ENCODE measurements around the gene TNFRSF4.

Gene TNFRSF4

DNA sequence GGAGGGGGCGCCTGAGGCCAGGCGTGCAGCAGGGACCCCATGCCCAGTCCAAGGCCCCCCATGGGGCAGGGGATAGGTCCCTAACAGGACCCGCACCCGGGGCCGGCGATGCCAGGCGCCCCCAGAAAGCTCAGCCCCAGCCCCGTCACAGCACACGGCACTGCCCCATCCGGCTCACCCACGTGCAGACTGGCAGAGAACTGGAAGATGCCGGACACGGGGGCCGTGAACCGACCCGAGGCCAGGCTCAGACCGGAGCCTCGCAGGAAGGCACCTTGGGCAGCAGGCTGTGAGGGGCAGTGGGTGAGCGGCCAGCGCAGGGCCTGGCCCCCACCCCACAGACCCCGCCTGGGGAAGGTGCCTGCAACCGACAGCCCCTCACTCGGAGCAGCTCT, 29.3 kb upstream of the TNFRSF4 start:
- Histone ChIP-seq H3K4me1 (ENCODE audit: control insufficient read depth, insufficient read depth, low read length) (no peaks in the 10 kb centered on the region), H3K9ac (ENCODE audit: low read depth, low read length) (no peak overlapping the region), H3K36me3 (ENCODE audit: control insufficient read depth, insufficient read depth, low read length) (peaks cover 6% of the 10 kb centered on the region), H3K9me3 (ENCODE audit: control insufficient read depth, insufficient read depth, low read length) (no peaks in the 10 kb centered on the region), H3K4me3 (ENCODE audit: low read depth, low read length) (no peak overlapping the region), H3K27me3 (ENCODE audit: control insufficient read depth, insufficient read depth, low read length) (no peaks in the 10 kb centered on the region)

GRCh38 chr1:1242461-1243265, 28.7 kb upstream of the TNFRSF4 start:
- Histone ChIP-seq H3K9ac (ENCODE audit: low read depth, low read length) (no peak overlapping the region), H3K27me3 (ENCODE audit: control insufficient read depth, insufficient read depth, low read length) (no peaks in the 10 kb centered on the region), H3K4me3 (ENCODE audit: low read depth, low read length) (no peak overlapping the region), H3K4me1 (ENCODE audit: control insufficient read depth, insufficient read depth, low read length) (no peaks in the 10 kb centered on the region), H3K36me3 (ENCODE audit: control insufficient read depth, insufficient read depth, low read length) (peaks cover 6% of the 10 kb centered on the region), H3K9me3 (ENCODE audit: control insufficient read depth, insufficient read depth, low read length) (no peaks in the 10 kb centered on the region)

DNA sequence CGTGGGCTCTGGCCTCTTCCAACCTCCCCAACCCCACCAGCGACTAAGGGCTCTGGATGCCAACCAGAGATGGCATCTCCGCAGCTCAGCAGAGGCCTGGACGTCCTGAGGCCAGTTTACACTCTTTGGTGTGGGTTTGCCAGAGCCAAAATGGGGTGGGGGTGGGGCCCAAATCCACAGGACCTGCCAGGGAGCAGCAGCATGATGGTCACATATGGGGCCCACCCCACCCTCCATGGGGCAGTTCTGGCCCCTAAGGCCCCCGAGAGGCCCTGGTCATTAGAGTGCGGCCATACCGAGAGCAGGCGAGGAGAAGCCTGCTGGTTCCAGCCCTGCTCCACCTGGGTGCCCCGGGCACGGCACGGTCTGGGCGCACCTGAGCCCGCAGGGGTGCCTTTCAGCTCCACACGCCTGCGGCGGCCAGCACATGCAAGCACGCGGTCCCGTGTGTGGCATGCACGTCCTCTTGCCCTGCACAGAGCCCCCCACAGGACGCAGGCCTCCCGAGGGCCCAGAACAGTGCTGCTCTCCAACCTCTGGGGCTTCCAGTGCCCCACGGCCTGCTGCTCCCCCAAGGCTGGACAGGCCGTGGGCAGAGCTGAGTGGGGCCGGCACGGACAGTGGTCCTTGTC, 27.8 kb upstream of the TNFRSF4 start:
- Histone ChIP-seq H3K9me3 (ENCODE audit: control insufficient read depth, insufficient read depth, low read length) (no peaks in the 10 kb centered on the region), H3K4me1 (ENCODE audit: control insufficient read depth, insufficient read depth, low read length) (no peaks in the 10 kb centered on the region), H3K36me3 (ENCODE audit: control insufficient read depth, insufficient read depth, low read length) (peaks cover 6% of the 10 kb centered on the region), H3K27me3 (ENCODE audit: control insufficient read depth, insufficient read depth, low read length) (no peaks in the 10 kb centered on the region), H3K4me3 (ENCODE audit: low read depth, low read length) (no peak overlapping the region), H3K9ac (ENCODE audit: low read depth, low read length) (no peak overlapping the region)

GRCh38 chr1:1240822-1241587, 27.1 kb upstream of the TNFRSF4 start:
- Histone ChIP-seq H3K36me3 (ENCODE audit: control insufficient read depth, insufficient read depth, low read length) (peaks cover 6% of the 10 kb centered on the region), H3K9ac (ENCODE audit: low read depth, low read length) (no peak overlapping the region), H3K9me3 (ENCODE audit: control insufficient read depth, insufficient read depth, low read length) (no peaks in the 10 kb centered on the region), H3K4me3 (ENCODE audit: low read depth, low read length) (no peak overlapping the region), H3K27me3 (ENCODE audit: control insufficient read depth, insufficient read depth, low read length) (no peaks in the 10 kb centered on the region), H3K4me1 (ENCODE audit: control insufficient read depth, insufficient read depth, low read length) (no peaks in the 10 kb centered on the region)

DNA sequence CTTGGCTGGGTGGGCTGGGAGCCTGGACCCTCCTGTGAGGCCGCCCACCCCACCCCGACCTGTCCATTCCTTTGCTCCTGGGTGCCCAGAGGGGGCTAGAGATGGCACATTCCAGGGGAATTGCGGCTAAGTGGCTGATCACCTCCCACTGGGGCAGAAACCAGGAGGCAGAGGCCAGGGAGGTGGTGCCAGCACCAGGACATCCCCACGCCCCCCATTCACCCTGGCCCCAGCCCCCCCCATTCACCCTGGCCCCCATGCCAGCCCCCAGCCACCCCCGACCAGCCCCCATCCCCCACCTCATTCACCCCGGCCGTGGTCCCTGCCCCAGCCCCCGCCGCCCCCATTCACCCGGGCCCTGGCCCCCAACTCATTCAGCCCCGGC, 26.4 kb upstream of the TNFRSF4 start:
- H3K36me3 ChIP-seq (ENCODE audit: control insufficient read depth, insufficient read depth, low read length), result peaks cover 6% of the 10 kb centered on the region
- no peaks in the 10 kb centered on the region for H3K9me3 ChIP-seq (ENCODE audit: control insufficient read depth, insufficient read depth, low read length)
- H3K4me1 ChIP-seq (ENCODE audit: control insufficient read depth, insufficient read depth, low read length), result no peaks in the 10 kb centered on the region
- no peak overlapping the region for H3K4me3 ChIP-seq (ENCODE audit: low read depth, low read length)
- H3K9ac ChIP-seq (ENCODE audit: low read depth, low read length), result no peak overlapping the region
- no peaks in the 10 kb centered on the region for H3K27me3 ChIP-seq (ENCODE audit: control insufficient read depth, insufficient read depth, low read length)

GRCh38 chr1:1239614-1240347, 25.8 kb upstream of the TNFRSF4 start:
- no peaks in the 10 kb centered on the region for H3K4me1 ChIP-seq (ENCODE audit: control insufficient read depth, insufficient read depth, low read length)
- no peaks in the 10 kb centered on the region for H3K27me3 ChIP-seq (ENCODE audit: control insufficient read depth, insufficient read depth, low read length)
- no peak overlapping the region for H3K4me3 ChIP-seq (ENCODE audit: low read depth, low read length)
- no peaks in the 10 kb centered on the region for H3K9me3 ChIP-seq (ENCODE audit: control insufficient read depth, insufficient read depth, low read length)
- no peak overlapping the region for H3K9ac ChIP-seq (ENCODE audit: low read depth, low read length)
- H3K36me3 ChIP-seq (ENCODE audit: control insufficient read depth, insufficient read depth, low read length), result peaks cover 7% of the 10 kb centered on the region

DNA sequence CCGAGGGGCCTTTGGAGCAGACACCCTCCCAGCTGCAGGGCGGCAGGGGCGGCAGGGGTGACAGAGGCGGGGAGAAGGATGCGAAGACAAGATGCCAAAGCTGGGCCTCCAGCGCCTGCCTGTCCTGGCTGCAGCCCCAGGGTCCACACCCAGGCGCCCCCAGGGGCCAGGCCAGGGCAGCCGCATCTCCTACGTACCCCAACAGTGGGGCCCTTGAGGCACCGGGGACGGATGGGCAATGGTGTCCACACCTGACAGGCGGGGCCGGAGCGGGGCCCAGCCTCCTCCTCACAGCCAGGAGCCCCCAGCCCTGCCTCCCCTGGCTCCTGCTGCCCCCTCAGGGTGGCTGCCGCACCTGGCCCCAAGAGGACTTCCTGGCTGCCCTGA, 25.3 kb upstream of the TNFRSF4 start:
- Histone ChIP-seq H3K36me3 (ENCODE audit: control insufficient read depth, insufficient read depth, low read length) (peaks cover 10% of the 10 kb centered on the region), H3K27me3 (ENCODE audit: control insufficient read depth, insufficient read depth, low read length) (no peaks in the 10 kb centered on the region), H3K9ac (ENCODE audit: low read depth, low read length) (no peak overlapping the region), H3K4me3 (ENCODE audit: low read depth, low read length) (no peak overlapping the region), H3K9me3 (ENCODE audit: control insufficient read depth, insufficient read depth, low read length) (no peaks in the 10 kb centered on the region), H3K4me1 (ENCODE audit: control insufficient read depth, insufficient read depth, low read length) (no peaks in the 10 kb centered on the region)

GRCh38 chr1:1238702-1239178, 24.8 kb upstream of the TNFRSF4 start:
- no peaks in the 10 kb centered on the region for H3K27me3 ChIP-seq (ENCODE audit: control insufficient read depth, insufficient read depth, low read length)

GRCh38 chr1:1237874-1238701, 24.1 kb upstream of the TNFRSF4 start:
- Histone ChIP-seq H3K9ac (ENCODE audit: low read depth, low read length) (no peak overlapping the region), H3K4me1 (ENCODE audit: control insufficient read depth, insufficient read depth, low read length) (no peaks in the 10 kb centered on the region), H3K9me3 (ENCODE audit: control insufficient read depth, insufficient read depth, low read length) (no peaks in the 10 kb centered on the region), H3K36me3 (ENCODE audit: control insufficient read depth, insufficient read depth, low read length) (peaks cover 10% of the 10 kb centered on the region), H3K27me3 (ENCODE audit: control insufficient read depth, insufficient read depth, low read length) (no peaks in the 10 kb centered on the region), H3K4me3 (ENCODE audit: low read depth, low read length) (no peak overlapping the region)

More at GRCh38 chr1:1238702-1239178, 24.8 kb upstream of the TNFRSF4 start:
- peaks cover 10% of the 10 kb centered on the region for H3K36me3 ChIP-seq (ENCODE audit: control insufficient read depth, insufficient read depth, low read length)
- no peaks in the 10 kb centered on the region for H3K9me3 ChIP-seq (ENCODE audit: control insufficient read depth, insufficient read depth, low read length)
- H3K4me3 ChIP-seq (ENCODE audit: low read depth, low read length), result no peak overlapping the region
- no peaks in the 10 kb centered on the region for H3K4me1 ChIP-seq (ENCODE audit: control insufficient read depth, insufficient read depth, low read length)
- H3K9ac ChIP-seq (ENCODE audit: low read depth, low read length), result no peak overlapping the region

DNA sequence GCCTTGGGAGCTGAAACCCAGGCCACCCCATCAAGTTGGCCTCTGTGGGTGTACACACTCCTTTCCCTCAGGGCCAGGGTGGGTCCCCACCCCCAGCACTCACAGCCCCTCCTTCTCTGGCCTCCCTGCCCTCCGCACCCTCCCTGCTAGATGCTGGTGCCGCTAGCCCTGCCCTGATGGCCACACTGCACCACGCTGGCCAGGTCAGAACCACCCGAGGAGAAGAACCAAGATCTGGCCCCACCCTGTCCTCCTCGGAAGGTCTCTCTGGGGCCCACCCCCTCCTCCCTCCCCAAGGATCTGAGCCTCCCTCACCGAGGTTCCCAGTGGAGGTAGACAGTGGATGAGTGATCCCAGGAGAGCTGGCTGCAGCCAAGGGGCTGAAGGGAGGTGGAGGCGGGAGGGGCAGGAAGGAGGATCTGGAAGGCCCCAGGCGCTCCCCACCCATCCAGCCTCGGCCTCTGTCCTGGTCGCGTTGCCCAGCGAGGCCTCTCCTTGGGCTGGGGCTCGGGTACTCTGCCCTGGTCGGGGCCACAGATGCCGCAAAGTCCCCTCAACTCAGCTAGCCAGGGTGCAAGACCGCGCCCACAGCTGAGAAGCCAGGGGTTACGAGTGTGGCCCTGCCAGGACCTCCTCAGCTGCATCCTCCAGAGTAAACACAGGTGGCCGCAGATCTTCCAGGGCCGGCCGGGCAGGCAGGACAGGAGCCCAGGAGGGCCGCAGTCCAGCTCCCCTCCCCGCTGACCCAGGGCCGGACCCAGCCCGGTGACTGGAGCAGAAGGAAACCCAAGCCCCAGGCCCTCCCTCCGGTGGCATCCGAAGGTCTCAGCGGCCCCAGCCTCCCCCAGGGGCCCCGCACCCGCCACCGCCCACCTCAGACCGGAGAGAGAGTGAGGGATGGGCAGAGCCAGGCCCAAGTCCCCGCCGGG, 23.3 kb upstream of the TNFRSF4 start:
- Histone ChIP-seq H3K4me3 (ENCODE audit: low read depth, low read length) (no peak overlapping the region), H3K4me1 (ENCODE audit: control insufficient read depth, insufficient read depth, low read length) (no peaks in the 10 kb centered on the region), H3K9me3 (ENCODE audit: control insufficient read depth, insufficient read depth, low read length) (no peaks in the 10 kb centered on the region), H3K36me3 (ENCODE audit: control insufficient read depth, insufficient read depth, low read length) (peaks cover 7% of the 10 kb centered on the region), H3K9ac (ENCODE audit: low read depth, low read length) (no peak overlapping the region), H3K27me3 (ENCODE audit: control insufficient read depth, insufficient read depth, low read length) (no peaks in the 10 kb centered on the region)
